DMS 273 (cell line): ENCODE measurements around the gene USH1C.

Source experiments
- DNase-seq: peaks from one replicate; lab custom pipeline; 2025; ENCODE audit not compliant: unreplicated experiment; lab: John Stamatoyannopoulos, UW

USH1C gene

GRCh38 chr11:17528906-17529843 is 15.0 kb downstream of the USH1C start:
- DNase-seq, result peak; percentile 50

- peak; percentile 62 for DNase-seq
Measured at GRCh38 chr11:17528181-17528691, 16.0 kb downstream of the USH1C start.

DNA sequence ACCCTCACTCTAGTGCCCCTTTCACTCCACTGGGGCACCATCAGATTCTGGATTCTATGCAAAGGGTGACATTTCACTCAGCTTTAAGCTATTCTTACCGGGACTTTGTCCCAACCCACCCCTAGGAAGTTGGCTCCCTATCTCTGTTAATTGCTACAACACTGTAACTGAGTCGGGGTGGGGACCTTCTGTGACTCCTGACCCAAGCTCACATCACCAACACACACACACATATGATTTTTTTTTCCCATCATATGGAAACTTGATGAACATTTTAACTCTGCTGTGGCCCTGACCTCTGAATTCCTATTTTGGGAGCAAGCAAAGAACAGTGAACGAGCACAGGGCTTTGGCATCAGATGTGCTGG is 16.6 kb downstream of the USH1C start:
- DNase-seq, result no peak

- DNase-seq, result no peak
Measured at GRCh38 chr11:17526931-17527627, 17.1 kb downstream of the USH1C start.

DNA sequence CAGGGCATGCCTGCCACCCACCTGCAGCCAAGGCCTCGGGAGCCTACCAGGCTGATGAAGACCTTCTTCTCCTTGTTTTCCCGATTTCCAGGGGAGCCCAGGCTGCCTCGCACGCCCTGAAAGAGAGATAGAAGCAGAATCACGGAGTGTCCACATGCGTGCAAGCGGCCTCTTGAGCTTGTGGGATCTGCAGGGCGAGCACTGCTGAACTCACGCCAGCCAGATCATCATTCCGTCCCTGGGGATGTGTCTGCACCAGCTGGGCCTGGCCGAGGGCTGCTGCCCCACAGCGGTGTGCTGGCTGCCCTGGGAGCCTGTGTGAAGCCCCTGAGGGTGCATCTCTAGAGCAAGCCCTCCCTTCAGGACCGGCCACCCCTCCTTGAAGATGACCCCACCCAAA is 17.9 kb downstream of the USH1C start:
- no peak for DNase-seq

DNA sequence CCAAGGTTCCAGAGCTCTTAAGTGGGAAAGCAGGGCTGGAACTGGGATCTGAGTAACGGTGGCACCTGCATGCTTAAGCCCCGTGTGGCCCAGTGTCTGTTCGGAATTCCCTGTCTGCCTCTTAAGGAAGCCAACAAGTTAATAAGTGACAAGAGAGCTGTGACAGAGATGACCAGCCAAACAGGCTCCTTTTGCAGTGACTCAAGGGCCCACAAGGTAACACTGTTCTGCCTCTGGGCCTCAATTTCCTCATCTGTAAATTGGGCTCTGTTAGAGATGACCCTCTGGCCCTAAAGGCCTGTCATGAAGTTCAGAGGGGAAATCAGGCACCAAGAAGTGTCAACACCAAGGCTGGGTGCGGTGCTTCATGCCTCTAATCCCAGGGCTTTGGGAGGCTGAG is 18.6 kb downstream of the USH1C start:
- no peak for DNase-seq

DNA sequence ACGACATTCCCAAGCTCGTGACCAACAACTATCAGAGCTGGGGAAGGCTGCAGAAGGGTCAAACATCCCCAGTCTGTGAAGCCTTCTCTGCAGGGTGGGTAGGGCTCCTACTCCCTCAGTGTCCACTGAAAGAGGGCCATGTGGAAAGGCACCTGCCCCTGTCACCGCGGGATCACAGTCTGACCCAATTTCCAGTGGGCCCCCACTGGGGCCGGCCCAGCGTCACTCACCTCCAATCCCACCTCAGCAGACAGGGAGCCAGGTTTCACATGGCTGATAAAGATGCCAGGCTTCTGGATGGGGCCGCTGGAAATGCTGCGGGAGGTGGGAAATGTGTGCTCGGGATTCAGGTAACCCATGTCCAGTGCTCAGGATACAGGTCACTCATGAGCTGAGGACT is 20.0 kb downstream of the USH1C start:
- no peak for DNase-seq

DNA sequence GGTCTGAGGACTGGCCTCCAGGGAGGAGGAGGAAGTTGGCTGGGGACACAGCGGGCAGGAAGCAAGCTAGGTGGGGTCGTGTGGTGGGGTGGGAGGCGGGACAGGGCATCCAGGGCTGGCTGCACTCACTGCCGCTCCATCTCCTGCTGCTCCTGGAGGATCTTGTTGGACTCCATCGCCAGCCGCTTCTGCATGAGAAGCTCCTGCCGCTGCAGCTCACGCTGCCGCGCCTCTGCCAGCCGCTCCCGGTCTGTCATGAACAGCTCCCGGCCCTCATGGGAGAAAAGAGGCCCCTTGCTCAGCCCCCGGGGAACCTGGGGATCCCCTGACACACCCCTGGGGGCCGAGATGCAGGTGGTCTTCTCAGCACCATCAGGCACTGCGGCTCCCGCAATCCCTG is 21.6 kb downstream of the USH1C start:
- DNase-seq, result no peak

- DNase-seq, result no peak
Measured at GRCh38 chr11:17521106-17521900, 22.9 kb downstream of the USH1C start.

- no peak for DNase-seq
Measured at GRCh38 chr11:17519061-17519885, 24.9 kb downstream of the USH1C start.

- no peak for DNase-seq
Measured at GRCh38 chr11:17518366-17518765, 25.9 kb downstream of the USH1C start.

DNA sequence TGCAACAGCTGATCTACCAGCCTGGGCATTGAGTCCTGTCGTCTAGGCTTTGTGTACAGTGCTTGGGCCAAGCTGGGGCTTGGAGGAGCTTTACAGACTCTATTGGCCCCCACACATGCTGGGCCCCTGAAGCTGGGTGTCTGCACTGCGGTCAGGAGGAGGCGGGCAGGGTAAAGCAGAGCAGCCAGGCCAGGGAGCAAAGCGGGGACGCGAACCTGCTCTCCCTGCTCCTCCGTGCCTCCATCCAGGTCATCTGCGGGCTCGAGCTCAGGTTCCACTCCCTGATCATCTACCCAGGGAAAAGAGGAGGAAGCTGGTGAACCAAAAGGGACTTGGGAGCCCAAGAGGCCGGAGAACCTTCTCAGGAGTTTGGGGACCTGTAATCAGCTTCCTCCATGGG is 27.0 kb downstream of the USH1C start:
- no peak for DNase-seq

GRCh38 chr11:17516551-17517150 is 27.6 kb downstream of the USH1C start:
- no peak for DNase-seq

DNA sequence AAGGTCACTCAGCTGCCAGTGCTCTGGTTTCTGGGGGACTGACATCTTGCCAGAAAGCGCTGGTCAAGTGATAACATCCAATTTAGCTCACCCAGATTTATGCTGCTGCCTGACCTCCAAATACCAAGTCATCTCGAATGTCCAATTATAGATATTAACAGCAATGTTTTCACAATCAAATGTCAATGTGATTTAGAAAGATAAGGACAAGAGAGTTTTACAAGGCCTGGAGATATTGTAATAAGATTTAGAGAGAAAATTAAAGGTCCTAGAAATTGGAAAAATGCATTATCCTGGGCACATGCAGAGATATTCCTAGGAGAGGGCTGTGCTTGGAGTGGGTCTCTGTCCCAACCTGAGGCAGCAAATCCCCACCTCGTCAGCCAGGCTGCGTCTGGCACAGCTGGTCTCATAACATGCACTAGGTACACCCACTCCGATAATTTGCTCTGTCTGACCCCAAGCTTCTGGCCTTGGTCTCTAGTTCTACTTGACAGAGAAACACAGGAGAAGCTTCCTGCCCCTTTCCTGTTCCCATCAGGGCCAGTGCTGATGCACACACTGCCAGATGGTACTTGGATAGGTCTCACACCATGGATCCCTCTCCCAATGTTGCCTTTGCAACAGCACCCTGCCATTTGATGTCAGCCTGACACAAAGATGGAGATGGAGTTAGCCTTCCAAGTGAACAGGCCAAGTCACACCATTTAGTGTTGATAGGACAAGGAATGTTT is 28.6 kb downstream of the USH1C start:
- DNase-seq, result no peak

DNA sequence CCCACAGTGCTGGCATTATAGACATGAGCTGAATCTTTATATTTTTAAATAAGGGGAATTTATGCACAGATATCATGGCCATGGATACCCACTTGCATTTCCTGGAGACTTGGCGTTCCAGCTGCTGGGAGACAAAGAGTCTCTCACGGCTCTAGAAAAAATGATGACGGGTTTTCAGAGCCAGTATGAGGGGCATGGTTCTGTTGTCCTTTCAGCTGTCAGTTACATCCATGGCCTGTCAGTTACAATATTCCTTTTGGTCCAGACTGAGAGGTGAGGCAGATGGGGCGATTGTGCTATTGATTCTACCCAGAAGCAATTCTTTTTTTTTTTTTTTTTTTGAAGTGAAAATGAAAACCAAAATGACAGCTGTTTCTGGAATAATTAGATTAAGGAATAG is 29.7 kb downstream of the USH1C start:
- no peak for DNase-seq

DNA sequence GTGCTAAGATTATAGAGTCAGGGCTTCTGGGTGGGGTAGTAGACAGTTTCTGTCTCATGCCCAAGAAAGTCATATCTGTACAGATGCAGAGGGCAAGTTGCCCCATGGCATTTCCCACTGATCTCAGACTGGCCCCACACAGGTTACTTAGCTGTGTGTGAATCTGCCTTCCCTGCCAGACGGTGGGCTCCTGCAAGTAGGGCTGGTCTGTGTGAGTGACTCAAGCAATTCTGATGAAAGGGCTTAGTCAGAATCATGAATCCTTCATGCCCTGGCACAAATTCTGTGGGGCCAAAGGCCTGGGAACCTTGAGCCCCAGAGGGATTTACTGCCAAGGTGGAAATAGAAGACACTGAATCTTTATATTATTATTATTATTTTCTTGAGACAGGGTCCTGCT is 30.4 kb downstream of the USH1C start:
- no peak for DNase-seq

DNA sequence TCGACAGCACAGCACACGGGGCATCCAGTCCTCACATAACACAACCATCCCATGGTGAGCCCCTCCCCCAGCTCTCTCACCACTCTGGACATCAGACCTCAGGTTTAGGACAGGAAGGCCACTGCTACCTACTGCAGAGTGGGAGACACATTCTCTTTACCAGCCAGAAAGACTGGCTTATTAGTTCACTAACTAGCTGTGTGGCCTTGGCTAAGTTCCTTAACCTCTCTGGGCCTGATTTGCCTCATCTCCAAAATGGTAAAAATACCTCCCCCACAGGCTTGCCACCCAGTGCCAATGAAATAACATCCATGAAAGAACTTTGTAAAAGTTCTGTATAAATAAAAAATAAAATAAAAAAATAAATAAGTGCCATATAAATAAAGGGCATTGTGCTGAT is 32.1 kb downstream of the USH1C start:
- DNase-seq, result no peak

GRCh38 chr11:17511571-17511970 is 32.6 kb downstream of the USH1C start:
- peak; percentile 4 for DNase-seq

- no peak for DNase-seq
Measured at GRCh38 chr11:17510507-17511206, 33.6 kb downstream of the USH1C start.
